ENCODE measurements around the gene GSTM3.

GRCh38 chr1:109764561-109765482, 24.0 kb upstream of the GSTM3 start:
- TF ChIP-seq POLR2AphosphoS5 (IDR thresholded peaks at IDR 0.05) (no peak), CTCF (IDR thresholded peaks at IDR 0.05) (no peak), EP300 (IDR thresholded peaks at IDR 0.05) (no peak)

Measured in stomach (tissue), 4 donors.